ENCODE results near the gene TIMP1. TPM values are rescaled to one million over a fixed set of nuclear protein-coding genes. Genes with fewer than 3 reads are reported as not detected.

Gene TIMP1
- total RNA-seq, 3 donors from 2014 or later (not counting 1 experiment from before 2014, with no cell fraction given): 50.9 to 71.3 (median 68.6) TPM

DNA sequence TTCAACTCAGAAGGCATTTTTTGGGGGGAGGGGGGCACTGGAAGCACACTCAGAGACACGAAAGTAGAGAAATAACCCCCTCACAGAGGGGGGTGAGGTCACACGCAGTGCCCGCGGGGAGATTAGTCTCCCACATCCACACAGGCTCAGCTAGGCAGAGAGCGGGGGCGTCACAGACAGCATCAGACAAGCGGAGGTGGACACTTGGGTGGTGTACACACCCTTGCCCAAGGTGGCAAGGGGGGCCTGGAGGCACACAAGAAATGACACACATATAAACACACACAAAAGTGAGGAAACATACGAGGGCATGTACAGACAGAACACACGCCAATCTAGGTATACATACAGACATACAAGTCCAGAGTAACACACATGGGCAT lies 38.1 kb downstream of the TIMP1 start:
- Histone ChIP-seq H3K9me3 (ENCODE audit: control insufficient read depth, insufficient read depth, low read length) (no peaks in the 10 kb centered on the region), H3K4me1 (ENCODE audit: control insufficient read depth, insufficient read depth, low read length) (peaks cover 15% of the 10 kb centered on the region), H3K4me3 (ENCODE audit: low read length) (no peak overlapping the region), H3K27me3 (ENCODE audit: control insufficient read depth, insufficient read depth, low read length) (peaks cover 21% of the 10 kb centered on the region), H3K27ac (ENCODE audit: low read length) (no peak overlapping the region), H3K36me3 (ENCODE audit: control insufficient read depth, insufficient read depth, low read length) (no peaks in the 10 kb centered on the region)
- WGBS (ENCODE audit: insufficient coverage): 59% methylated on average over 8 of the region's 9 CpGs
- TF ChIP-seq, protein P1, sequence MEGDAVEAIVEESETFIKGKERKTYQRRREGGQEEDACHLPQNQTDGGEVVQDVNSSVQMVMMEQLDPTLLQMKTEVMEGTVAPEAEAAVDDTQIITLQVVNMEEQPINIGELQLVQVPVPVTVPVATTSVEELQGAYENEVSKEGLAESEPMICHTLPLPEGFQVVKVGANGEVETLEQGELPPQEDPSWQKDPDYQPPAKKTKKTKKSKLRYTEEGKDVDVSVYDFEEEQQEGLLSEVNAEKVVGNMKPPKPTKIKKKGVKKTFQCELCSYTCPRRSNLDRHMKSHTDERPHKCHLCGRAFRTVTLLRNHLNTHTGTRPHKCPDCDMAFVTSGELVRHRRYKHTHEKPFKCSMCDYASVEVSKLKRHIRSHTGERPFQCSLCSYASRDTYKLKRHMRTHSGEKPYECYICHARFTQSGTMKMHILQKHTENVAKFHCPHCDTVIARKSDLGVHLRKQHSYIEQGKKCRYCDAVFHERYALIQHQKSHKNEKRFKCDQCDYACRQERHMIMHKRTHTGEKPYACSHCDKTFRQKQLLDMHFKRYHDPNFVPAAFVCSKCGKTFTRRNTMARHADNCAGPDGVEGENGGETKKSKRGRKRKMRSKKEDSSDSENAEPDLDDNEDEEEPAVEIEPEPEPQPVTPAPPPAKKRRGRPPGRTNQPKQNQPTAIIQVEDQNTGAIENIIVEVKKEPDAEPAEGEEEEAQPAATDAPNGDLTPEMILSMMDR (IDR thresholded peaks at IDR 0.05): no peak
- H3K36me3 Mint-ChIP-seq: no peaks in the 10 kb centered on the region
- DNase-seq (no peak), ATAC-seq (no peak)
- peaks cover 0 to 6% of the 10 kb centered on the region in 2 donors for H3K4me1 Mint-ChIP-seq
- intact Hi-C loops (cut with micrococcal nuclease): loop anchor here (5.0 kb wide), 1 partner anchor 37 kb away; the partner anchor contains the start of gene UXT
- H3K27me3 Mint-ChIP-seq (ENCODE audit: low read depth in 2 of 2): peaks cover 59 to 64% of the 10 kb centered on the region in 2 donors
- H3K4me3 Mint-ChIP-seq: no peak overlapping the region
- no peaks in the 10 kb centered on the region for H3K9me3 Mint-ChIP-seq
- no peak overlapping the region for H3K27ac Mint-ChIP-seq

DNA sequence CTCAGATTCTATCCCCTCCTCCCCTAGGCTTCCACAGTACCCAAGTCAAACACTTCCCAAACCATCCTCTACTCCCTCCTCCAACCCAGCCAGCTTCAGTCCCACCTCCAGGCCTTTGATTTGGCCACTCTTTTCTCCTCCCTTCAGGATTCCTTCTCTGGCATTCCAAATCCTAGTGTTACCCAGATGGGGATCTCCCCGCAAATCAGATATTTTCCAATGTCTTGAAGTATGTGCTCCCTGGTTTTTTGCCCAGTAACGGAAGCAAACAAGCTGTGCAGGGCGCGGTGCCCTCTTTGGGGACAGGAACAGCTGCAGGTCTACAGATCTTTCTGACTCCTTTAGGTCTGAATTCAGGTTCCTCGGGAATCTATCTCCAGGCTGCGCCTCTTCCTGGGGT lies 39.6 kb downstream of the TIMP1 start:
- ATAC-seq (no peak), DNase-seq (no peak)
- H3K27ac ChIP-seq (ENCODE audit: low read length): no peak overlapping the region
- peaks cover 21% of the 10 kb centered on the region for H3K27me3 ChIP-seq (ENCODE audit: control insufficient read depth, insufficient read depth, low read length)
- no peak overlapping the region for H3K4me3 Mint-ChIP-seq
- intact Hi-C loops (cut with micrococcal nuclease): loop anchor here (5.0 kb wide), 1 partner anchor 35 kb away; the partner anchor contains the start of gene UXT
- TF ChIP-seq, protein P1 (IDR thresholded peaks at IDR 0.05): no peak
- H3K9me3 Mint-ChIP-seq: no peaks in the 10 kb centered on the region
- H3K4me1 ChIP-seq (ENCODE audit: control insufficient read depth, insufficient read depth, low read length): peaks cover 15% of the 10 kb centered on the region
- WGBS (ENCODE audit: insufficient coverage): 93% methylated on average over 6 of the region's 6 CpGs
- H3K36me3 ChIP-seq (ENCODE audit: control insufficient read depth, insufficient read depth, low read length): no peaks in the 10 kb centered on the region
- peaks cover 0 to 6% of the 10 kb centered on the region in 2 donors for H3K4me1 Mint-ChIP-seq
- H3K9me3 ChIP-seq (ENCODE audit: control insufficient read depth, insufficient read depth, low read length): no peaks in the 10 kb centered on the region
- H3K4me3 ChIP-seq (ENCODE audit: low read length): no peak overlapping the region
- H3K27ac Mint-ChIP-seq: no peak overlapping the region
- H3K36me3 Mint-ChIP-seq: no peaks in the 10 kb centered on the region
- H3K27me3 Mint-ChIP-seq (ENCODE audit: low read depth in 2 of 2): peaks cover 58 to 65% of the 10 kb centered on the region in 2 donors

DNA sequence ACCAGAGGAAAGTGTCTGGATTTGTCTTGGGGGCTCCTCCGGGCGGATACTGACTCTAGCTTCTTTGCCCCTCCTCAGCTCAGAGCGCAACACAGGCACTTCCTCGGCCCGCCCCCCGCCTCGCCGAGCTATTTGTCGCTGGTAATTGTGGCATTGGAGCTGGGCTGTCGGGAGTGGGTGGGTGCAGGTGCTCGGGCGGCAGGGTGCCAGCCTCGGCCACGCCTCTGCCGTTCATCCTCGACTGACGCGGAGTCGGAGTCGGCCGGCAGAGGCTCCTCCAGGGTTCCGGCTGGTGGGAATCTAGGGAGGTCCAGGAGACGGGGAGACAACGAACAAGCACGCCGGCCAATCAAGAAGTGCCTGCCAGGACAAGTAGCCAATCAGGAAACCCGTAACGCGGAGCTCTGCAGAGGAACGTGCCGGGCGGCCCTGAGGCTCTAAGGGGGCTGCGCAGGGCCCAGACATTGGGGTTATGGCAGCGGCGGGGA lies 41.3 kb downstream of the TIMP1 start:
- TF ChIP-seq, protein P1 (IDR thresholded peaks at IDR 0.05): no peak
- H3K36me3 Mint-ChIP-seq: no peaks in the 10 kb centered on the region
- Histone ChIP-seq H3K36me3 (ENCODE audit: control insufficient read depth, insufficient read depth, low read length) (no peaks in the 10 kb centered on the region), H3K4me1 (ENCODE audit: control insufficient read depth, insufficient read depth, low read length) (peaks cover 15% of the 10 kb centered on the region), H3K9me3 (ENCODE audit: control insufficient read depth, insufficient read depth, low read length) (no peaks in the 10 kb centered on the region), H3K27ac (ENCODE audit: low read length) (no peak overlapping the region), H3K27me3 (ENCODE audit: control insufficient read depth, insufficient read depth, low read length) (peaks cover 16% of the 10 kb centered on the region), H3K4me3 (ENCODE audit: low read length) (peak overlapping the region; percentile 5)
- H3K27me3 Mint-ChIP-seq (ENCODE audit: low read depth in 2 of 2): peaks cover 50 to 59% of the 10 kb centered on the region in 2 donors
- under 1% methylated on average over 33 of the region's 35 CpGs for WGBS (ENCODE audit: insufficient coverage)
- H3K4me1 Mint-ChIP-seq: peaks cover 0 to 6% of the 10 kb centered on the region in 2 donors
- DNase-seq (peak in 1 of 2 donors; percentile 64), ATAC-seq (no peak)
- H3K27ac Mint-ChIP-seq: no peak overlapping the region
- intact Hi-C loops (cut with micrococcal nuclease): loop anchor here (5.0 kb wide), 1 partner anchor 34 kb away; the partner anchor contains the start of gene UXT
- H3K9me3 Mint-ChIP-seq: no peaks in the 10 kb centered on the region
- no peak overlapping the region for H3K4me3 Mint-ChIP-seq

DNA sequence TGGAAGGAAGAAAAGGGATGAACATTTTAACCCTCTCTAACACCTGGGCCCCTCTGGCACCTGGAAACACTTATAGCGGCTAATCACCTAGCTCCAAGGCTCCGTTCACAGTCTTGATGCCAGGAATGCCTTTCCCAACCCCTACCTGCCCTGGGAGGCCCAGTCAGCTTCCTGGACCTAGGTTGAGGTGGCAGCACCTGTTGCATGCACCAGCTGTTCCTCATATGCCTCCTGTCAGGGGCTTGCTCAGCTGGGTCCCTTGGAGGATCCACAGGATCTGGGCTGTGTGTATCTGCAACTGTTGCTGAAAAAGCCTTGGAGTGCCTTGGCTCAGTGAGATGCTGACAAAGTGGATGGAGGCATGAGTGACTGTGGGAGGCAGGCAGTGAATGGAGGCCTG lies 43.1 kb downstream of the TIMP1 start:
- Histone ChIP-seq H3K4me3 (ENCODE audit: low read length) (no peak overlapping the region), H3K27ac (ENCODE audit: low read length) (no peak overlapping the region), H3K27me3 (ENCODE audit: control insufficient read depth, insufficient read depth, low read length) (peaks cover 22% of the 10 kb centered on the region), H3K9me3 (ENCODE audit: control insufficient read depth, insufficient read depth, low read length) (no peaks in the 10 kb centered on the region), H3K36me3 (ENCODE audit: control insufficient read depth, insufficient read depth, low read length) (no peaks in the 10 kb centered on the region), H3K4me1 (ENCODE audit: control insufficient read depth, insufficient read depth, low read length) (peaks cover 20% of the 10 kb centered on the region)
- Mint-ChIP-seq H3K36me3 (no peaks in the 10 kb centered on the region), H3K4me1 (peaks cover 0 to 7% of the 10 kb centered on the region in 2 donors), H3K4me3 (no peak overlapping the region), H3K27me3 (ENCODE audit: low read depth in 2 of 2) (peaks cover 54 to 63% of the 10 kb centered on the region in 2 donors), H3K27ac (no peak overlapping the region), H3K9me3 (no peaks in the 10 kb centered on the region)
- intact Hi-C loops (cut with micrococcal nuclease): no loop called here
- no peak for DNase-seq
- ATAC-seq: no peak
- 87% methylated on average over 2 of the region's 2 CpGs for WGBS (ENCODE audit: insufficient coverage)
- TF ChIP-seq, protein P1 (IDR thresholded peaks at IDR 0.05): no peak

All from natural killer cell (primary cell).